ENCODE data around the gene MAP2K6. TPM values are rescaled to one million over a fixed set of nuclear protein-coding genes. Genes with fewer than 3 reads are reported as not detected.

Gene MAP2K6
- total RNA-seq, 1 experiment from 2014 or later = 12.2 TPM

DNA sequence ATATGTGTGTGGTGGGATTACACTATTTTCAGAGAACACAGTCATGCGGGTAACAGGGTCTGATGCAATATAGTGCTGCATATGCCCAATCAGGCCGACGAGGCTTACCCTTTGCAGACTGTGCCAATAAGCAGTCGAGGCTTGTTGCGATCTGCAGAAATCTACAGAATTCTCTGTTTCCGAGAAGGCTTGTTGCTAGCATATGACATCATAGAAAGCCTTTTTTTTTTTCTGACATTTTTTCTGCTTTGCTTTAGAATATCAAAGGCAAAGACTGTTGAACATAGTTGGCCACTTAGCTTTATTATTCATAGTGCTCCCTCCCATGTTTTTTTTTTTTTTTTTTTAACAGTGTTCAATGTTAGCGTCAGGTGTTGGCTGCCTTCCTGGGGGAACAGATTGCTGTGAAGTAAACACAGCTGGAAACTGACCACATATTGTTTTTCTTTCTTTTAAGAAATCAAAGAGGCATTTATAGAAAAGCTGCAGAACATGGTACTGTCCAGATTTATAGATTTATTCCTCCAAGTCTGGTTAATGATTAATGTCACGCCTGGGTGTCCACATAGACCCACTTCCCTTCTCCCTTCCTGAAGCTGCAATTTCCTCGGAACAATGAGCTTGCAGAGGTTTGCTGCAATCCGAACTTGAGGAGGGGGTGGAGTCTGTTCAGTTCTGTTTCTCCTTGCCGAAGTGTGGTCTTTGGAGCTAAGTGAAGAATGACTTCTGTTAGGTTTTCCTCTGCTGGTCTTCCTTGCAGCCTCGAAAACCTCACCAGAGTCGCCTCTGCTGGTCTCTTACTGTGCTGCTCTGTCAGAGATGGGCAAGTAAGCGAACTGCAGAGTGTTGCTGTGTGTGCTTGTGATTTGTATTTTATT, 87.3 kb downstream of the MAP2K6 start:
- Histone ChIP-seq H3F3A (ENCODE audit: low read length, unreplicated experiment) (no peaks in the 10 kb centered on the region), H3K4me2 (ENCODE audit: low read length) (peak overlapping the region; percentile 36), H4K20me1 (ENCODE audit: low read length) (no peaks in the 10 kb centered on the region), H3K27me3 (ENCODE audit: low read length) (no peaks in the 10 kb centered on the region), H2AFZ (ENCODE audit: low read length) (peak overlapping the region; percentile 47), H3K4me1 (ENCODE audit: insufficient read depth, low read length) (peaks cover 8% of the 10 kb centered on the region; the same call in 1 of the 2 replicates), H3K4me3 (ENCODE audit: low read length) (peak overlapping the region; percentile 9; the same call in 1 of the 2 replicates), H3K9me3 (ENCODE audit: low read length) (no peaks in the 10 kb centered on the region), H3K79me2 (ENCODE audit: low read length) (no peaks in the 10 kb centered on the region), H3K36me3 (ENCODE audit: low read depth, low read length) (no peaks in the 10 kb centered on the region), H3K9ac (ENCODE audit: low read length) (no peak overlapping the region), H3K9me2 (replicated peaks; ENCODE audit: low read length) (no peaks in the 10 kb centered on the region), H3K27ac (ENCODE audit: low read length) (no peak overlapping the region)
- no TSS peak for BruUV-seq (replicated peaks)
- DNase-seq = peak; percentile 24
- CTCF ChIA-PET = interaction anchor here (0.6 kb wide), 1 partner anchor 24 kb away, joined by 5 read pairs; no protein-coding TSS in a partner anchor
- POLR2A ChIA-PET (ENCODE audit: unreplicated experiment) = interaction anchor here (0.5 to 0.6 kb wide), 3 partner anchors 87 to 99 kb away, joined by 3 to 14 read pairs (median 5); partner anchors contain the start of gene MAP2K6
- ATAC-seq = peak; percentile 56
- intact Hi-C loops (cut with micrococcal nuclease) = no loop called here
- TF ChIP-seq EZH2phosphoT487 (IDR thresholded peaks at IDR 0.05; ENCODE audit: borderline replicate concordance, low read length) (no peak), EZH2 (IDR thresholded peaks at IDR 0.05; ENCODE audit: low read length, unreplicated experiment) (no peak)
- TF ChIP-seq, protein P1, sequence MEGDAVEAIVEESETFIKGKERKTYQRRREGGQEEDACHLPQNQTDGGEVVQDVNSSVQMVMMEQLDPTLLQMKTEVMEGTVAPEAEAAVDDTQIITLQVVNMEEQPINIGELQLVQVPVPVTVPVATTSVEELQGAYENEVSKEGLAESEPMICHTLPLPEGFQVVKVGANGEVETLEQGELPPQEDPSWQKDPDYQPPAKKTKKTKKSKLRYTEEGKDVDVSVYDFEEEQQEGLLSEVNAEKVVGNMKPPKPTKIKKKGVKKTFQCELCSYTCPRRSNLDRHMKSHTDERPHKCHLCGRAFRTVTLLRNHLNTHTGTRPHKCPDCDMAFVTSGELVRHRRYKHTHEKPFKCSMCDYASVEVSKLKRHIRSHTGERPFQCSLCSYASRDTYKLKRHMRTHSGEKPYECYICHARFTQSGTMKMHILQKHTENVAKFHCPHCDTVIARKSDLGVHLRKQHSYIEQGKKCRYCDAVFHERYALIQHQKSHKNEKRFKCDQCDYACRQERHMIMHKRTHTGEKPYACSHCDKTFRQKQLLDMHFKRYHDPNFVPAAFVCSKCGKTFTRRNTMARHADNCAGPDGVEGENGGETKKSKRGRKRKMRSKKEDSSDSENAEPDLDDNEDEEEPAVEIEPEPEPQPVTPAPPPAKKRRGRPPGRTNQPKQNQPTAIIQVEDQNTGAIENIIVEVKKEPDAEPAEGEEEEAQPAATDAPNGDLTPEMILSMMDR (conservative IDR thresholded peaks at IDR 0.05; ENCODE audit: low read depth, low read length) = no peak

DNA sequence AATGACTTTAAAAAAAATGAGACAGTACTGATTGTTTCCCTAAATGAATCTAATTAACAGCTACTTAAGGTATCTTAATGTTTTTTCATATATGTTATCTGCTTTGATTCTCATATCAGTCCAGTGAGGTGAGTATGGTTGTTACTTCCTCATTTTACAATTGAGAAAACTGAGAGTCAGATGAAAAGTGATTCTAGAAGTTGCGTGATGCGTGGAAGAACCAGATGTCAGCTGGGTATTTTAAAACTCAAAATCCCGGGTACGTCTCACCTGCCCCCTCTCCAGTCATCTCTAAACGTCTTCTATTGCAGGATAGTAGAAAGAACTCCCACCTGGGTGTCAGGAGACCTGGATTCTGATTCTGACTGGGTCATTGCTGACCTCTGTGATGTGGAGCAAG, 89.2 kb downstream of the MAP2K6 start:
- BruUV-seq (replicated peaks) = no TSS peak
- H3K9ac ChIP-seq (ENCODE audit: low read length) = no peak overlapping the region
- TF ChIP-seq, protein P1 (conservative IDR thresholded peaks at IDR 0.05; ENCODE audit: low read depth, low read length) = no peak
- TF ChIP-seq EZH2phosphoT487 (IDR thresholded peaks at IDR 0.05; ENCODE audit: borderline replicate concordance, low read length) (no peak), EZH2 (IDR thresholded peaks at IDR 0.05; ENCODE audit: low read length, unreplicated experiment) (no peak)
- no peaks in the 10 kb centered on the region for H3K79me2 ChIP-seq (ENCODE audit: low read length)
- H3K9me2 ChIP-seq (replicated peaks; ENCODE audit: low read length) = no peaks in the 10 kb centered on the region
- no peak for ATAC-seq
- H4K20me1 ChIP-seq (ENCODE audit: low read length) = no peaks in the 10 kb centered on the region
- CTCF ChIA-PET = no interaction called here
- no peaks in the 10 kb centered on the region for H3F3A ChIP-seq (ENCODE audit: low read length, unreplicated experiment)
- no peak overlapping the region for H3K27ac ChIP-seq (ENCODE audit: low read length)
- no peaks in the 10 kb centered on the region for H3K27me3 ChIP-seq (ENCODE audit: low read length)
- peaks cover 8% of the 10 kb centered on the region; the same call in 1 of the 2 replicates for H3K4me1 ChIP-seq (ENCODE audit: insufficient read depth, low read length)
- H3K36me3 ChIP-seq (ENCODE audit: low read depth, low read length) = no peaks in the 10 kb centered on the region
- H3K4me3 ChIP-seq (ENCODE audit: low read length) = no peak overlapping the region
- POLR2A ChIA-PET (ENCODE audit: unreplicated experiment) = no interaction called here
- intact Hi-C loops (cut with micrococcal nuclease) = no loop called here
- no peak for DNase-seq
- no peak overlapping the region for H2AFZ ChIP-seq (ENCODE audit: low read length)
- no peak overlapping the region for H3K4me2 ChIP-seq (ENCODE audit: low read length)
- no peaks in the 10 kb centered on the region for H3K9me3 ChIP-seq (ENCODE audit: low read length)

All from PC-3 (cell line).